GM19025 (cell line): ENCODE measurements around the gene HOXB3.

ENCODE experiments used
- ATAC-seq: cut with Tn5 transposase; IDR thresholded peaks from one replicate; pipeline ENCODE4 v1.9.1; 2021; ENCODE audit warnings: mild to moderate bottlenecking, low read depth, moderate library complexity; ENCODE audit not compliant: unreplicated experiment

HOXB3 gene

GRCh38 chr17:48589831-48590606 is at the start of gene HOXB3:
HOXB3 (minus strand) TSS chr17:48590241; CDS start chr17:48552474, 37,767 bp downstream.
- ATAC-seq, result no peak

- ATAC-seq, result no peak
Observed at GRCh38 chr17:48639136-48639535, 49.1 kb upstream of the HOXB3 start.

- no peak for ATAC-seq
Observed at GRCh38 chr17:48637323-48638260, 47.6 kb upstream of the HOXB3 start.

GRCh38 chr17:48636177-48637018 is 46.4 kb upstream of the HOXB3 start:
- ATAC-seq, result no peak

GRCh38 chr17:48634493-48635208 is 44.6 kb upstream of the HOXB3 start:
- no peak for ATAC-seq

GRCh38 chr17:48633266-48633677 is 43.2 kb upstream of the HOXB3 start:
- ATAC-seq, result no peak

GRCh38 chr17:48632579-48633265 is 42.7 kb upstream of the HOXB3 start:
- no peak for ATAC-seq

GRCh38 chr17:48631693-48632578 is 41.9 kb upstream of the HOXB3 start:
- ATAC-seq, result no peak

- ATAC-seq, result no peak
Observed at GRCh38 chr17:48630925-48631692, 41.1 kb upstream of the HOXB3 start.

- no peak for ATAC-seq
Observed at GRCh38 chr17:48630009-48630924, 40.2 kb upstream of the HOXB3 start.

GRCh38 chr17:48629411-48629759 is 39.3 kb upstream of the HOXB3 start:
- ATAC-seq, result no peak

- no peak for ATAC-seq
Observed at GRCh38 chr17:48628649-48629410, 38.8 kb upstream of the HOXB3 start.

GRCh38 chr17:48627623-48628521 is 37.8 kb upstream of the HOXB3 start:
- no peak for ATAC-seq

- ATAC-seq, result no peak
Observed at GRCh38 chr17:48627118-48627597, 37.1 kb upstream of the HOXB3 start.
